ENCODE measurements around the gene DHX30. TPM values are rescaled to one million over a fixed set of nuclear protein-coding genes. Genes with fewer than 3 reads are reported as not detected.
A peak's percentile ranks its signal among the peaks of the same experiment; 100 is the strongest.

DHX30 gene
- total RNA-seq, 1 donor from 2014 or later: 50.0 TPM

- no peaks in the 10 kb centered on the region for H3K27me3 Mint-ChIP-seq (ENCODE audit: low read depth, unreplicated experiment)
Observed at GRCh38 chr3:47896736-47897135, 93.8 kb downstream of the DHX30 start.

DNA sequence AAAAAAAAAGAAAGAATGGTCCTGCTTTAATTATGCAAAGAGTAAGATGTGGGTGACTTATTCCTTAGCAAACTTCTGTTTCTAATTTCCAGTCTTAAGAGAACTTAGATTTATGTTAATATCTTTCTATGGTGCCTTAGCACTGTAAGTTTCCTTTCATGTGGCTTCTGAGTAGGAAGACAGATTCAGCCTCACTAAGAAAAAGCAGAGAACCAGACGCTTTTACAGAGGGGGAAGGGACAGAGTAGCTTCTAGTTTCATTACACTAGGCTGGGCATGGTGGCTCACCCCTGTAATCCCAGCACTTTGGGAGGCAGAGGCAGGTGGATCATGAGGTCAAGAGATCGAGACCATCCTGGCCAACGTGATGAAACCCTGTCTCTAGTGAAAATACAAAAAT, 95.0 kb downstream of the DHX30 start:
- FAIRE-seq (no peak), DNase-seq (ENCODE audit: low read depth) (no peak)
- Mint-ChIP-seq H3K4me3 (ENCODE audit: unreplicated experiment) (no peak overlapping the region), H3K9me3 (ENCODE audit: unreplicated experiment) (peaks cover 1% of the 10 kb centered on the region), H3K36me3 (ENCODE audit: low read depth, unreplicated experiment) (peaks cover 30% of the 10 kb centered on the region), H3K27ac (ENCODE audit: unreplicated experiment) (no peak overlapping the region), H3K27me3 (ENCODE audit: low read depth, unreplicated experiment) (no peaks in the 10 kb centered on the region), H3K4me1 (ENCODE audit: low read depth, unreplicated experiment) (peaks cover 11% of the 10 kb centered on the region)
- H4K20me1 ChIP-seq (ENCODE audit: insufficient read depth, low read length): peaks cover 53% of the 10 kb centered on the region
- H3K79me2 ChIP-seq (ENCODE audit: insufficient read depth, low read length): peaks cover 18% of the 10 kb centered on the region
- H3K4me1 ChIP-seq (ENCODE audit: insufficient read depth, low read length): no peaks in the 10 kb centered on the region
- no peaks in the 10 kb centered on the region for H3K27me3 ChIP-seq (ENCODE audit: insufficient read depth, low read length)
- no peak overlapping the region for H3K4me3 ChIP-seq (ENCODE audit: insufficient read depth, low read depth, low read length)
- no peak overlapping the region for H3K27ac ChIP-seq (ENCODE audit: low read depth, low read length)
- no peaks in the 10 kb centered on the region for H3K9me3 ChIP-seq (ENCODE audit: insufficient read depth, low read depth, low read length)
- H3K36me3 ChIP-seq (ENCODE audit: insufficient read depth, low read length): peaks cover 30% of the 10 kb centered on the region
- TF ChIP-seq, protein P1, sequence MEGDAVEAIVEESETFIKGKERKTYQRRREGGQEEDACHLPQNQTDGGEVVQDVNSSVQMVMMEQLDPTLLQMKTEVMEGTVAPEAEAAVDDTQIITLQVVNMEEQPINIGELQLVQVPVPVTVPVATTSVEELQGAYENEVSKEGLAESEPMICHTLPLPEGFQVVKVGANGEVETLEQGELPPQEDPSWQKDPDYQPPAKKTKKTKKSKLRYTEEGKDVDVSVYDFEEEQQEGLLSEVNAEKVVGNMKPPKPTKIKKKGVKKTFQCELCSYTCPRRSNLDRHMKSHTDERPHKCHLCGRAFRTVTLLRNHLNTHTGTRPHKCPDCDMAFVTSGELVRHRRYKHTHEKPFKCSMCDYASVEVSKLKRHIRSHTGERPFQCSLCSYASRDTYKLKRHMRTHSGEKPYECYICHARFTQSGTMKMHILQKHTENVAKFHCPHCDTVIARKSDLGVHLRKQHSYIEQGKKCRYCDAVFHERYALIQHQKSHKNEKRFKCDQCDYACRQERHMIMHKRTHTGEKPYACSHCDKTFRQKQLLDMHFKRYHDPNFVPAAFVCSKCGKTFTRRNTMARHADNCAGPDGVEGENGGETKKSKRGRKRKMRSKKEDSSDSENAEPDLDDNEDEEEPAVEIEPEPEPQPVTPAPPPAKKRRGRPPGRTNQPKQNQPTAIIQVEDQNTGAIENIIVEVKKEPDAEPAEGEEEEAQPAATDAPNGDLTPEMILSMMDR (IDR thresholded peaks at IDR 0.05; ENCODE audit: insufficient read depth, low read depth, low read length): no peak
- TF ChIP-seq EZH2 (IDR thresholded peaks at IDR 0.05; ENCODE audit: insufficient read depth, low read length): no peak
- H3K9ac ChIP-seq (ENCODE audit: low read length): no peak overlapping the region
- H3K4me2 ChIP-seq (ENCODE audit: low read length): no peak overlapping the region
- H2AFZ ChIP-seq (ENCODE audit: low read depth, low read length): no peak overlapping the region

More at GRCh38 chr3:47896736-47897135, 93.8 kb downstream of the DHX30 start:
- H3K9me3 ChIP-seq (ENCODE audit: insufficient read depth, low read depth, low read length): no peaks in the 10 kb centered on the region
- no peaks in the 10 kb centered on the region for H3K27me3 ChIP-seq (ENCODE audit: insufficient read depth, low read length)
- H3K4me3 Mint-ChIP-seq (ENCODE audit: unreplicated experiment): no peak overlapping the region
- no peak overlapping the region for H3K9ac ChIP-seq (ENCODE audit: low read length)
- H3K4me1 ChIP-seq (ENCODE audit: insufficient read depth, low read length): no peaks in the 10 kb centered on the region
- peaks cover 24% of the 10 kb centered on the region for H3K36me3 Mint-ChIP-seq (ENCODE audit: low read depth, unreplicated experiment)
- H4K20me1 ChIP-seq (ENCODE audit: insufficient read depth, low read length): peaks cover 58% of the 10 kb centered on the region
- H3K27ac ChIP-seq (ENCODE audit: low read depth, low read length): no peak overlapping the region
- TF ChIP-seq, protein P1 (IDR thresholded peaks at IDR 0.05; ENCODE audit: insufficient read depth, low read depth, low read length): no peak
- no peak for TF ChIP-seq EZH2 (IDR thresholded peaks at IDR 0.05; ENCODE audit: insufficient read depth, low read length)
- H3K4me3 ChIP-seq (ENCODE audit: insufficient read depth, low read depth, low read length): no peak overlapping the region
- H3K79me2 ChIP-seq (ENCODE audit: insufficient read depth, low read length): peaks cover 22% of the 10 kb centered on the region
- DNase-seq (ENCODE audit: low read depth) (no peak), FAIRE-seq (no peak)
- H3K27ac Mint-ChIP-seq (ENCODE audit: unreplicated experiment): peak overlapping the region; percentile 69
- no peak overlapping the region for H2AFZ ChIP-seq (ENCODE audit: low read depth, low read length)
- peaks cover 9% of the 10 kb centered on the region for H3K4me1 Mint-ChIP-seq (ENCODE audit: low read depth, unreplicated experiment)
- H3K4me2 ChIP-seq (ENCODE audit: low read length): no peak overlapping the region
- H3K9me3 Mint-ChIP-seq (ENCODE audit: unreplicated experiment): peaks cover 1% of the 10 kb centered on the region
- peaks cover 36% of the 10 kb centered on the region for H3K36me3 ChIP-seq (ENCODE audit: insufficient read depth, low read length)

GRCh38 chr3:47899495-47900108, 96.7 kb downstream of the DHX30 start:
- TF ChIP-seq, protein P1 (IDR thresholded peaks at IDR 0.05; ENCODE audit: insufficient read depth, low read depth, low read length): no peak
- TF ChIP-seq EZH2 (IDR thresholded peaks at IDR 0.05; ENCODE audit: insufficient read depth, low read length): no peak
- Mint-ChIP-seq H3K27me3 (ENCODE audit: low read depth, unreplicated experiment) (no peaks in the 10 kb centered on the region), H3K4me1 (ENCODE audit: low read depth, unreplicated experiment) (peaks cover 8% of the 10 kb centered on the region), H3K4me3 (ENCODE audit: unreplicated experiment) (no peak overlapping the region), H3K27ac (ENCODE audit: unreplicated experiment) (peak overlapping the region; percentile 64), H3K36me3 (ENCODE audit: low read depth, unreplicated experiment) (peaks cover 30% of the 10 kb centered on the region), H3K9me3 (ENCODE audit: unreplicated experiment) (peaks cover 1% of the 10 kb centered on the region)
- Histone ChIP-seq H3K36me3 (ENCODE audit: insufficient read depth, low read length) (peaks cover 26% of the 10 kb centered on the region), H3K27ac (ENCODE audit: low read depth, low read length) (no peak overlapping the region), H3K9ac (ENCODE audit: low read length) (no peak overlapping the region), H3K4me1 (ENCODE audit: insufficient read depth, low read length) (no peaks in the 10 kb centered on the region), H2AFZ (ENCODE audit: low read depth, low read length) (no peak overlapping the region), H3K79me2 (ENCODE audit: insufficient read depth, low read length) (peaks cover 19% of the 10 kb centered on the region), H3K4me2 (ENCODE audit: low read length) (no peak overlapping the region), H4K20me1 (ENCODE audit: insufficient read depth, low read length) (peaks cover 49% of the 10 kb centered on the region), H3K27me3 (ENCODE audit: insufficient read depth, low read length) (no peaks in the 10 kb centered on the region), H3K9me3 (ENCODE audit: insufficient read depth, low read depth, low read length) (no peaks in the 10 kb centered on the region), H3K4me3 (ENCODE audit: insufficient read depth, low read depth, low read length) (no peak overlapping the region)
- no peak for FAIRE-seq
- peak; percentile 33 for DNase-seq (ENCODE audit: low read depth)

Measured in astrocyte (in vitro differentiated cells and primary cell).